Measurements from ENCODE around the gene PARVA.
"Not testable (repeated sequence)": the region's sequence is repeated elsewhere in the genome, so short reads cannot be mapped to it uniquely, and the experiment has no call there.

DNA sequence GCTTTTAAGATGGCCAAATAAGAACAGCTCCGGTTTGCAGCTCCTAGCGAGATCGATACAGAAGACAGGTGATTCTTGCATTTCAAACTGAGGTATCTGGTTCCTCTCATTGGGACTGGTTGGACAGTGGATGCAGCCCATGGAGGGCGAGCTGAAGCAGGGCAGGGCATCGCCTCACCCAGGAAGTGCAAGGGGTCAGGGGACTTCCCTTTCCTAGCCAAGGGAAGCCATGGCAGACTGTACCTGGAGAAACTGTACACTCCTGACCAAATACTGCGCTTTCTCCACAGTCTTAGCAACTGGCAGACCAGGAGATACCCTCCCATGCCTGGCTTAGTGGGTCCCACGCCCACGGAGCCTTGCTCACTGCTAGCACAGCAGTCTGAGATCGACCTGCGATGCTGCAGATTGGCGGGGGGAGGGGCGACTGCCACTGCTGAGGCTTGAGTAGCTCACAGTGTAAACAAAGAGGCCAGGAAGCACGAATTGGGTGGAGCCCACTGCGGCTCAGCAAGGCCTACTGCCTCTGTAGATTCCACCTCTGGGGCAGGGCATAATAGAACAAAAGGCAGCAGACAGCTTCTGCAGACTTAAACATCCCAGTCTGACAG is 11.3 kb upstream of the PARVA start:
- TF ChIP-seq NR1H2 (CRISPR knock-in tag; IDR thresholded peaks at IDR 0.05); ATF1 (CRISPR knock-in tag; IDR thresholded peaks at IDR 0.05); ZNF121 (CRISPR knock-in tag; IDR thresholded peaks at IDR 0.05); GRHL2 (CRISPR knock-in tag; IDR thresholded peaks at IDR 0.05; ENCODE audit: insufficient replicate concordance, severe bottlenecking); JAZF1 (CRISPR knock-in tag; IDR thresholded peaks at IDR 0.05); NR3C1 (CRISPR knock-in tag; conservative IDR thresholded peaks at IDR 0.05; ENCODE audit: low read depth); FOXP1 (CRISPR knock-in tag; IDR thresholded peaks at IDR 0.05; ENCODE audit: borderline replicate concordance); CREM (CRISPR knock-in tag; IDR thresholded peaks at IDR 0.05): not testable (repeated sequence)
- TF ChIP-seq, protein P1, sequence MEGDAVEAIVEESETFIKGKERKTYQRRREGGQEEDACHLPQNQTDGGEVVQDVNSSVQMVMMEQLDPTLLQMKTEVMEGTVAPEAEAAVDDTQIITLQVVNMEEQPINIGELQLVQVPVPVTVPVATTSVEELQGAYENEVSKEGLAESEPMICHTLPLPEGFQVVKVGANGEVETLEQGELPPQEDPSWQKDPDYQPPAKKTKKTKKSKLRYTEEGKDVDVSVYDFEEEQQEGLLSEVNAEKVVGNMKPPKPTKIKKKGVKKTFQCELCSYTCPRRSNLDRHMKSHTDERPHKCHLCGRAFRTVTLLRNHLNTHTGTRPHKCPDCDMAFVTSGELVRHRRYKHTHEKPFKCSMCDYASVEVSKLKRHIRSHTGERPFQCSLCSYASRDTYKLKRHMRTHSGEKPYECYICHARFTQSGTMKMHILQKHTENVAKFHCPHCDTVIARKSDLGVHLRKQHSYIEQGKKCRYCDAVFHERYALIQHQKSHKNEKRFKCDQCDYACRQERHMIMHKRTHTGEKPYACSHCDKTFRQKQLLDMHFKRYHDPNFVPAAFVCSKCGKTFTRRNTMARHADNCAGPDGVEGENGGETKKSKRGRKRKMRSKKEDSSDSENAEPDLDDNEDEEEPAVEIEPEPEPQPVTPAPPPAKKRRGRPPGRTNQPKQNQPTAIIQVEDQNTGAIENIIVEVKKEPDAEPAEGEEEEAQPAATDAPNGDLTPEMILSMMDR (IDR thresholded peaks at IDR 0.05) = not testable (repeated sequence)
- TF ChIP-seq, protein P2, sequence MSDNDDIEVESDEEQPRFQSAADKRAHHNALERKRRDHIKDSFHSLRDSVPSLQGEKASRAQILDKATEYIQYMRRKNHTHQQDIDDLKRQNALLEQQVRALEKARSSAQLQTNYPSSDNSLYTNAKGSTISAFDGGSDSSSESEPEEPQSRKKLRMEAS (CRISPR knock-in tag; IDR thresholded peaks at IDR 0.05) = not testable (repeated sequence)
- TF ChIP-seq, protein P3, sequence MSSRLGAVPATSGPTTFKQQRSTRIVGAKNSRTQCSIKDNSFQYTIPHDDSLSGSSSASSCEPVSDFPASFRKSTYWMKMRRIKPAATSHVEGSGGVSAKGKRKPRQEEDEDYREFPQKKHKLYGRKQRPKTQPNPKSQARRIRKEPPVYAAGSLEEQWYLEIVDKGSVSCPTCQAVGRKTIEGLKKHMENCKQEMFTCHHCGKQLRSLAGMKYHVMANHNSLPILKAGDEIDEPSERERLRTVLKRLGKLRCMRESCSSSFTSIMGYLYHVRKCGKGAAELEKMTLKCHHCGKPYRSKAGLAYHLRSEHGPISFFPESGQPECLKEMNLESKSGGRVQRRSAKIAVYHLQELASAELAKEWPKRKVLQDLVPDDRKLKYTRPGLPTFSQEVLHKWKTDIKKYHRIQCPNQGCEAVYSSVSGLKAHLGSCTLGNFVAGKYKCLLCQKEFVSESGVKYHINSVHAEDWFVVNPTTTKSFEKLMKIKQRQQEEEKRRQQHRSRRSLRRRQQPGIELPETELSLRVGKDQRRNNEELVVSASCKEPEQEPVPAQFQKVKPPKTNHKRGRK (CRISPR knock-in tag; IDR thresholded peaks at IDR 0.05; ENCODE audit: borderline replicate concordance) = not testable (repeated sequence)

All from WTC11 (cell line).